Measurements from ENCODE around the gene NOVA1.

DNA sequence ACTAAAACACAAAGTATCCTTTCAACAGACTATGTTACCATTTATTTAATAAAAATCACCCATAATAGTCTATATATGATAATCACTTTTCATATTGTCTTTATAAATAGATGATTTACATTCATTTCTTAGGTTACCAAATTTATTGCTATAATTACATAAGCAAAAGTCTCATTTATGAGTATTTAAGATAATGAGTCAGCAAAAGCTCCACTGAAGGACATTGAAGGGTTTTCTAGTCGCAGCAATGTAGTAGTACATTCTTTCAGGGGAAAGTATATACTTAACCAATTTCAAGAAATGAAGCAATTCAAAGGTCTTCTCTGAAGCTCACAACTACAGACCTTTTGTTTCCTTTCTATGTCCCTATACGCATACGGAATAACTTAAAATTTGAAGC, 110.9 kb downstream of the NOVA1 start:
- TF ChIP-seq, protein P1, sequence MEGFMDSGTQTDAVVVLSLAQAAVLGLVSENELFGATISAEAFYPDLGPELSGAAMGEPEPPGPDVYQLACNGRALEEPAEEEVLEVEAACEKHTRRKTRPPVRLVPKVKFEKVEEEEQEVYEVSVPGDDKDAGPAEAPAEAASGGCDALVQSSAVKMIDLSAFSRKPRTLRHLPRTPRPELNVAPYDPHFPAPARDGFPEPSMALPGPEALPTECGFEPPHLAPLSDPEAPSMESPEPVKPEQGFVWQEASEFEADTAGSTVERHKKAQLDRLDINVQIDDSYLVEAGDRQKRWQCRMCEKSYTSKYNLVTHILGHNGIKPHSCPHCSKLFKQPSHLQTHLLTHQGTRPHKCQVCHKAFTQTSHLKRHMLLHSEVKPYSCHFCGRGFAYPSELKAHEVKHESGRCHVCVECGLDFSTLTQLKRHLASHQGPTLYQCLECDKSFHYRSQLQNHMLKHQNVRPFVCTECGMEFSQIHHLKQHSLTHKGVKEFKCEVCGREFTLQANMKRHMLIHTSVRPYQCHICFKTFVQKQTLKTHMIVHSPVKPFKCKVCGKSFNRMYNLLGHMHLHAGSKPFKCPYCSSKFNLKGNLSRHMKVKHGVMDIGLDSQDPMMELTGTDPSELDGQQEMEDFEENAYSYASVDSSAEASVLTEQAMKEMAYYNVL (CRISPR knock-in tag; IDR thresholded peaks at IDR 0.05; ENCODE audit: borderline replicate concordance), result no peak
- TF ChIP-seq MIXL1 (CRISPR knock-in tag; IDR thresholded peaks at IDR 0.05) (no peak), DNMT1 (CRISPR knock-in tag; IDR thresholded peaks at IDR 0.05) (no peak), ZNF292 (CRISPR knock-in tag; IDR thresholded peaks at IDR 0.05; ENCODE audit: borderline replicate concordance, low read depth) (no peak), TSC22D2 (CRISPR knock-in tag; IDR thresholded peaks at IDR 0.05; ENCODE audit: borderline replicate concordance) (no peak), ZBTB10 (CRISPR knock-in tag; IDR thresholded peaks at IDR 0.05; ENCODE audit: borderline replicate concordance) (no peak), RXRB (CRISPR knock-in tag; IDR thresholded peaks at IDR 0.05; ENCODE audit: borderline replicate concordance) (no peak), SALL1 (CRISPR knock-in tag; IDR thresholded peaks at IDR 0.05) (no peak), MYNN (CRISPR knock-in tag; IDR thresholded peaks at IDR 0.05; ENCODE audit: low read depth) (no peak)
- TF ChIP-seq, protein P2, sequence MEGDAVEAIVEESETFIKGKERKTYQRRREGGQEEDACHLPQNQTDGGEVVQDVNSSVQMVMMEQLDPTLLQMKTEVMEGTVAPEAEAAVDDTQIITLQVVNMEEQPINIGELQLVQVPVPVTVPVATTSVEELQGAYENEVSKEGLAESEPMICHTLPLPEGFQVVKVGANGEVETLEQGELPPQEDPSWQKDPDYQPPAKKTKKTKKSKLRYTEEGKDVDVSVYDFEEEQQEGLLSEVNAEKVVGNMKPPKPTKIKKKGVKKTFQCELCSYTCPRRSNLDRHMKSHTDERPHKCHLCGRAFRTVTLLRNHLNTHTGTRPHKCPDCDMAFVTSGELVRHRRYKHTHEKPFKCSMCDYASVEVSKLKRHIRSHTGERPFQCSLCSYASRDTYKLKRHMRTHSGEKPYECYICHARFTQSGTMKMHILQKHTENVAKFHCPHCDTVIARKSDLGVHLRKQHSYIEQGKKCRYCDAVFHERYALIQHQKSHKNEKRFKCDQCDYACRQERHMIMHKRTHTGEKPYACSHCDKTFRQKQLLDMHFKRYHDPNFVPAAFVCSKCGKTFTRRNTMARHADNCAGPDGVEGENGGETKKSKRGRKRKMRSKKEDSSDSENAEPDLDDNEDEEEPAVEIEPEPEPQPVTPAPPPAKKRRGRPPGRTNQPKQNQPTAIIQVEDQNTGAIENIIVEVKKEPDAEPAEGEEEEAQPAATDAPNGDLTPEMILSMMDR (CRISPR knock-in tag; IDR thresholded peaks at IDR 0.05), result no peak
- TF ChIP-seq, protein P3, sequence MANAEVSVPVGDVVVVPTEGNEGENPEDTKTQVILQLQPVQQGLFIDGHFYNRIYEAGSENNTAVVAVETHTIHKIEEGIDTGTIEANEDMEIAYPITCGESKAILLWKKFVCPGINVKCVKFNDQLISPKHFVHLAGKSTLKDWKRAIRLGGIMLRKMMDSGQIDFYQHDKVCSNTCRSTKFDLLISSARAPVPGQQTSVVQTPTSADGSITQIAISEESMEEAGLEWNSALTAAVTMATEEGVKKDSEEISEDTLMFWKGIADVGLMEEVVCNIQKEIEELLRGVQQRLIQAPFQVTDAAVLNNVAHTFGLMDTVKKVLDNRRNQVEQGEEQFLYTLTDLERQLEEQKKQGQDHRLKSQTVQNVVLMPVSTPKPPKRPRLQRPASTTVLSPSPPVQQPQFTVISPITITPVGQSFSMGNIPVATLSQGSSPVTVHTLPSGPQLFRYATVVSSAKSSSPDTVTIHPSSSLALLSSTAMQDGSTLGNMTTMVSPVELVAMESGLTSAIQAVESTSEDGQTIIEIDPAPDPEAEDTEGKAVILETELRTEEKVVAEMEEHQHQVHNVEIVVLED (CRISPR knock-in tag; IDR thresholded peaks at IDR 0.05; ENCODE audit: borderline replicate concordance), result no peak
